Measurements from ENCODE around the gene SETD6. TPM values are rescaled to one million over a fixed set of nuclear protein-coding genes. Genes with fewer than 3 reads are reported as not detected.

The SETD6 gene
- polyA plus RNA-seq, 2 of the 4 experiments (the other 2 are of a cell fraction): 19.2 to 27.5 TPM

DNA sequence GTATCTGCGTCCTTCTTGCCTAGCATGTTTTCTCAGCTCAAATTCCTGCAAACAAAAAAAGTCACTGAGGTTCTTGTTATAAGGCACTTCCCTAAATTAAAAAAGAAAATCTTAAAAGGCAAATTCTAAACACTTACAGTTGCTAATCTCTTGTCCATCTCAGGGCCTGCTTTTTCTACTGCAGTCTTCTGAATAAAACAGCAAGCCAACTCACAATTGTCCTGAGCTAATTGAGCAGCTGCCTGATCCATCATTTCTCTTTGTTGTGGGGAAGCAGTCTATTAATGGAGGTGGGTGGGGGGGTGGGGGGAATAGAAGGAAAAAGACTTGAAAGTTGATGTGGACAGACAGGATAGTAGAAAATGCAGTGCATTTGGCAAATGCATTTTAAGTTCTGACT is 27.0 kb downstream of the SETD6 start:
- 98% methylated on average over 1 of the region's 1 CpG for WGBS (ENCODE audit: missing lambda C conversion rate)
- no peaks in the 10 kb centered on the region for H3K4me1 ChIP-seq
- H3K4me2 ChIP-seq: no peak overlapping the region
- ATAC-seq: no peak
- no peak for DNase-seq (ENCODE audit: low read depth in 1 of 2, low spot score in 1 of 2)
- no peak overlapping the region for H3K27ac ChIP-seq
- no peaks in the 10 kb centered on the region for H3K9me3 ChIP-seq
- TF ChIP-seq FOSL2 (IDR thresholded peaks at IDR 0.05) (no peak), FOSL2 (CRISPR knock-in tag; IDR thresholded peaks at IDR 0.05) (no peak), RFX5 (IDR thresholded peaks at IDR 0.05) (no peak), PBX3 (IDR thresholded peaks at IDR 0.05) (no peak), MAX (IDR thresholded peaks at IDR 0.05) (no peak), JUN (IDR thresholded peaks at IDR 0.05) (no peak), NFE2L2 (conservative IDR thresholded peaks at IDR 0.05; ENCODE audit: low read length) (no peak), ZSCAN20 (CRISPR knock-in tag; IDR thresholded peaks at IDR 0.05) (no peak), HOXB5 (CRISPR knock-in tag; IDR thresholded peaks at IDR 0.05) (no peak), FOXS1 (CRISPR knock-in tag; IDR thresholded peaks at IDR 0.05) (no peak), BCL3 (IDR thresholded peaks at IDR 0.05) (no peak), NR3C1 (IDR thresholded peaks at IDR 0.05) (no peak), PHF8 (IDR thresholded peaks at IDR 0.05; ENCODE audit: borderline replicate concordance, low read depth) (no peak)
- TF ChIP-seq, protein P1, sequence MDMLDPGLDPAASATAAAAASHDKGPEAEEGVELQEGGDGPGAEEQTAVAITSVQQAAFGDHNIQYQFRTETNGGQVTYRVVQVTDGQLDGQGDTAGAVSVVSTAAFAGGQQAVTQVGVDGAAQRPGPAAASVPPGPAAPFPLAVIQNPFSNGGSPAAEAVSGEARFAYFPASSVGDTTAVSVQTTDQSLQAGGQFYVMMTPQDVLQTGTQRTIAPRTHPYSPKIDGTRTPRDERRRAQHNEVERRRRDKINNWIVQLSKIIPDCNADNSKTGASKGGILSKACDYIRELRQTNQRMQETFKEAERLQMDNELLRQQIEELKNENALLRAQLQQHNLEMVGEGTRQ (IDR thresholded peaks at IDR 0.05): no peak
- TF ChIP-seq, protein P2, sequence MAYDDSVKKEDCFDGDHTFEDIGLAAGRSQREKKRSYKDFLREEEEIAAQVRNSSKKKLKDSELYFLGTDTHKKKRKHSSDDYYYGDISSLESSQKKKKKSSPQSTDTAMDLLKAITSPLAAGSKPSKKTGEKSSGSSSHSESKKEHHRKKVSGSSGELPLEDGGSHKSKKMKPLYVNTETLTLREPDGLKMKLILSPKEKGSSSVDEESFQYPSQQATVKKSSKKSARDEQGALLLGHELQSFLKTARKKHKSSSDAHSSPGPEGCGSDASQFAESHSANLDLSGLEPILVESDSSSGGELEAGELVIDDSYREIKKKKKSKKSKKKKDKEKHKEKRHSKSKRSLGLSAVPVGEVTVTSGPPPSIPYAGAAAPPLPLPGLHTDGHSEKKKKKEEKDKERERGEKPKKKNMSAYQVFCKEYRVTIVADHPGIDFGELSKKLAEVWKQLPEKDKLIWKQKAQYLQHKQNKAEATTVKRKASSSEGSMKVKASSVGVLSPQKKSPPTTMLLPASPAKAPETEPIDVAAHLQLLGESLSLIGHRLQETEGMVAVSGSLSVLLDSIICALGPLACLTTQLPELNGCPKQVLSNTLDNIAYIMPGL (CRISPR knock-in tag; IDR thresholded peaks at IDR 0.05; ENCODE audit: borderline replicate concordance): no peak
- ChIA-PET POLR2A (interaction anchor here (0.6 kb wide), 1 partner anchor 1664 kb away, joined by 3 read pairs; no protein-coding TSS in a partner anchor), CTCF (interaction anchor here (0.6 to 1.5 kb wide), 6 partner anchors 22 to 1446 kb away, joined by 3 to 4 read pairs (median 3); no protein-coding TSS in a partner anchor)
- no peak overlapping the region for H3K4me3 ChIP-seq
- FAIRE-seq: no peak

GRCh38 chr16:58543685-58544084 is 28.4 kb downstream of the SETD6 start:
- FAIRE-seq (no peak), DNase-seq (ENCODE audit: low read depth in 1 of 2, low spot score in 1 of 2) (no peak), ATAC-seq (no peak)
- ChIA-PET POLR2A (interaction anchor here (0.6 kb wide), 1 partner anchor 37 kb away, joined by 3 read pairs; no protein-coding TSS in a partner anchor), CTCF (interaction anchor here (1.2 to 3.6 kb wide), 3 partner anchors 9 to 117 kb away, joined by 4 to 10 read pairs (median 6); no protein-coding TSS in a partner anchor)
- Histone ChIP-seq H3K4me1 (no peaks in the 10 kb centered on the region), H3K4me3 (no peak overlapping the region), H3K27ac (no peak overlapping the region), H3K9me3 (no peaks in the 10 kb centered on the region), H3K4me2 (no peak overlapping the region)
- WGBS (ENCODE audit: missing lambda C conversion rate): 89% methylated on average over 8 of the region's 8 CpGs
- TF ChIP-seq GATA3 (IDR thresholded peaks at IDR 0.05; ENCODE audit: borderline replicate concordance) (no peak), HOXB13 (CRISPR knock-in tag; IDR thresholded peaks at IDR 0.05; ENCODE audit: low read depth) (no peak), REST (IDR thresholded peaks at IDR 0.05) (no peak), ATOH8 (CRISPR knock-in tag; IDR thresholded peaks at IDR 0.05; ENCODE audit: low read depth) (no peak), JUN (IDR thresholded peaks at IDR 0.05) (no peak), MAFK (IDR thresholded peaks at IDR 0.05; ENCODE audit: partially characterized antibody) (no peak), RARB (CRISPR knock-in tag; IDR thresholded peaks at IDR 0.05) (no peak), NR3C1 (IDR thresholded peaks at IDR 0.05) (no peak)

Measured in A549 (cell line).